Measurements from ENCODE around the gene KCNK10.

DNA sequence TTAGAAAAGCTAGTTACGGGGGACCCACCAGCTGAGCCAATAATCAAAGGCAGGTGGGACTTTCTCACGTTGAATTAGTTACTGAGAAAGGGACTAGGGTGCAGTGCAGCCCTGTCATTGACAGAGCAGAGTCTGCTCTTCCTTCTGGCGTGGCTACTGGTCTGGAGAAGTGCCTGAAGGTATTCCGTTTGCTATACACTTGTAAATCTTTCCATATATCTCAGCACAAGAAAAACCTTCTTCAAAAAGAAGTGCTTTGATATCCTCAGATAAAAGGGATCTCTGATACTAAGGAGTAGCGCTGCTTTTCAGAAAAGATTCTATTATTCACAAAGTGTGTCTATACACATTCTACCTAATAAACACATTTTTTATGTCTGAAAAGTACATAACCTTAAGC, 91.5 kb downstream of the KCNK10 start:
- TF ChIP-seq, protein P1, sequence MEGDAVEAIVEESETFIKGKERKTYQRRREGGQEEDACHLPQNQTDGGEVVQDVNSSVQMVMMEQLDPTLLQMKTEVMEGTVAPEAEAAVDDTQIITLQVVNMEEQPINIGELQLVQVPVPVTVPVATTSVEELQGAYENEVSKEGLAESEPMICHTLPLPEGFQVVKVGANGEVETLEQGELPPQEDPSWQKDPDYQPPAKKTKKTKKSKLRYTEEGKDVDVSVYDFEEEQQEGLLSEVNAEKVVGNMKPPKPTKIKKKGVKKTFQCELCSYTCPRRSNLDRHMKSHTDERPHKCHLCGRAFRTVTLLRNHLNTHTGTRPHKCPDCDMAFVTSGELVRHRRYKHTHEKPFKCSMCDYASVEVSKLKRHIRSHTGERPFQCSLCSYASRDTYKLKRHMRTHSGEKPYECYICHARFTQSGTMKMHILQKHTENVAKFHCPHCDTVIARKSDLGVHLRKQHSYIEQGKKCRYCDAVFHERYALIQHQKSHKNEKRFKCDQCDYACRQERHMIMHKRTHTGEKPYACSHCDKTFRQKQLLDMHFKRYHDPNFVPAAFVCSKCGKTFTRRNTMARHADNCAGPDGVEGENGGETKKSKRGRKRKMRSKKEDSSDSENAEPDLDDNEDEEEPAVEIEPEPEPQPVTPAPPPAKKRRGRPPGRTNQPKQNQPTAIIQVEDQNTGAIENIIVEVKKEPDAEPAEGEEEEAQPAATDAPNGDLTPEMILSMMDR (IDR thresholded peaks at IDR 0.05): no peak
- TF ChIP-seq, protein P2, sequence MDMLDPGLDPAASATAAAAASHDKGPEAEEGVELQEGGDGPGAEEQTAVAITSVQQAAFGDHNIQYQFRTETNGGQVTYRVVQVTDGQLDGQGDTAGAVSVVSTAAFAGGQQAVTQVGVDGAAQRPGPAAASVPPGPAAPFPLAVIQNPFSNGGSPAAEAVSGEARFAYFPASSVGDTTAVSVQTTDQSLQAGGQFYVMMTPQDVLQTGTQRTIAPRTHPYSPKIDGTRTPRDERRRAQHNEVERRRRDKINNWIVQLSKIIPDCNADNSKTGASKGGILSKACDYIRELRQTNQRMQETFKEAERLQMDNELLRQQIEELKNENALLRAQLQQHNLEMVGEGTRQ (IDR thresholded peaks at IDR 0.05; ENCODE audit: borderline replicate concordance, low read depth, low read length): no peak
- TF ChIP-seq, protein P3, sequence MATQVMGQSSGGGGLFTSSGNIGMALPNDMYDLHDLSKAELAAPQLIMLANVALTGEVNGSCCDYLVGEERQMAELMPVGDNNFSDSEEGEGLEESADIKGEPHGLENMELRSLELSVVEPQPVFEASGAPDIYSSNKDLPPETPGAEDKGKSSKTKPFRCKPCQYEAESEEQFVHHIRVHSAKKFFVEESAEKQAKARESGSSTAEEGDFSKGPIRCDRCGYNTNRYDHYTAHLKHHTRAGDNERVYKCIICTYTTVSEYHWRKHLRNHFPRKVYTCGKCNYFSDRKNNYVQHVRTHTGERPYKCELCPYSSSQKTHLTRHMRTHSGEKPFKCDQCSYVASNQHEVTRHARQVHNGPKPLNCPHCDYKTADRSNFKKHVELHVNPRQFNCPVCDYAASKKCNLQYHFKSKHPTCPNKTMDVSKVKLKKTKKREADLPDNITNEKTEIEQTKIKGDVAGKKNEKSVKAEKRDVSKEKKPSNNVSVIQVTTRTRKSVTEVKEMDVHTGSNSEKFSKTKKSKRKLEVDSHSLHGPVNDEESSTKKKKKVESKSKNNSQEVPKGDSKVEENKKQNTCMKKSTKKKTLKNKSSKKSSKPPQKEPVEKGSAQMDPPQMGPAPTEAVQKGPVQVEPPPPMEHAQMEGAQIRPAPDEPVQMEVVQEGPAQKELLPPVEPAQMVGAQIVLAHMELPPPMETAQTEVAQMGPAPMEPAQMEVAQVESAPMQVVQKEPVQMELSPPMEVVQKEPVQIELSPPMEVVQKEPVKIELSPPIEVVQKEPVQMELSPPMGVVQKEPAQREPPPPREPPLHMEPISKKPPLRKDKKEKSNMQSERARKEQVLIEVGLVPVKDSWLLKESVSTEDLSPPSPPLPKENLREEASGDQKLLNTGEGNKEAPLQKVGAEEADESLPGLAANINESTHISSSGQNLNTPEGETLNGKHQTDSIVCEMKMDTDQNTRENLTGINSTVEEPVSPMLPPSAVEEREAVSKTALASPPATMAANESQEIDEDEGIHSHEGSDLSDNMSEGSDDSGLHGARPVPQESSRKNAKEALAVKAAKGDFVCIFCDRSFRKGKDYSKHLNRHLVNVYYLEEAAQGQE (IDR thresholded peaks at IDR 0.05; ENCODE audit: low read depth, low read length): no peak
- no peak for TF ChIP-seq EZH2phosphoT487 (IDR thresholded peaks at IDR 0.05; ENCODE audit: borderline replicate concordance, low read depth)

All from SK-N-SH (cell line).